GM12892 (cell line): ENCODE results near the gene ZBTB40.

Source experiments
- POLR2A ChIP-seq: IDR thresholded peaks from 2 replicates; pipeline ENCODE4 v1.6.1; 2011; ENCODE audit warnings: low read depth, low read length, control low read depth
- POLR2AphosphoS5 ChIP-seq: IDR thresholded peaks from 2 replicates; pipeline ENCODE4 v1.6.1; 2011; ENCODE audit warnings: low read depth, low read length, control low read depth

- TF ChIP-seq POLR2AphosphoS5 (no peak), POLR2A (no peak)
These were observed 83.7 kb downstream of the ZBTB40 start for GRCh38 chr1:22535399-22535798.
